H9 (cell line): ENCODE data around the gene GTF3C1. TPM values are rescaled to one million over a fixed set of nuclear protein-coding genes. Genes with fewer than 3 reads are reported as not detected.

ENCODE experiments used
- DNase-seq: peaks from one replicate; pipeline ENCODE4 v3.0.0-alpha.2; 2017
- H2AFZ ChIP-seq: one replicate; pipeline ENCODE4 v1.6.1; 2013; ENCODE audit warnings: mild to moderate bottlenecking, low read length, control low read depth, moderate library complexity
- H2AK5ac ChIP-seq: 2 replicates; pipeline ENCODE4 v1.6.1; 2013; ENCODE audit warnings: low read length, control low read depth, mixed read lengths; ENCODE audit not compliant: insufficient read length
- H2BK120ac ChIP-seq: one replicate; pipeline ENCODE4 v1.6.1; 2013; ENCODE audit warnings: low read depth, mild to moderate bottlenecking, low read length, control low read depth, inconsistent platforms; ENCODE audit not compliant: poor library complexity, severe bottlenecking
- H2BK12ac ChIP-seq: 2 replicates; pipeline ENCODE4 v1.6.1; 2013; ENCODE audit warnings: low read length, control low read depth, mixed read lengths, low read depth; ENCODE audit not compliant: insufficient read length
- H2BK15ac ChIP-seq: 2 replicates; pipeline ENCODE4 v1.6.1; 2013; ENCODE audit warnings: low read depth, low read length, control low read depth
- H2BK20ac ChIP-seq: one replicate; pipeline ENCODE4 v1.6.1; 2013; ENCODE audit warnings: low read depth, mild to moderate bottlenecking, low read length, control low read depth, inconsistent platforms; ENCODE audit not compliant: poor library complexity, severe bottlenecking
- H2BK5ac ChIP-seq: 2 replicates; pipeline ENCODE4 v1.6.1; 2013; ENCODE audit warnings: low read length, control low read depth, mixed read lengths; ENCODE audit not compliant: insufficient read length
- H3K14ac ChIP-seq: 2 replicates; pipeline ENCODE4 v1.6.1; 2013; ENCODE audit warnings: low read length, control low read depth; ENCODE audit not compliant: insufficient read depth
- H3K18ac ChIP-seq: 2 replicates; pipeline ENCODE4 v1.6.1; 2013; ENCODE audit warnings: low read depth, mild to moderate bottlenecking, mixed read lengths, low read length, control low read depth; ENCODE audit not compliant: insufficient read length
- H3K23ac ChIP-seq: 2 replicates; pipeline ENCODE4 v1.6.1; 2013; ENCODE audit warnings: low read length, control low read depth, mixed read lengths, low read depth; ENCODE audit not compliant: insufficient read length
- H3K23me2 ChIP-seq: 2 replicates; pipeline ENCODE4 v1.6.1; 2013; ENCODE audit warnings: low read depth, mild to moderate bottlenecking, mixed read lengths, low read length, control low read depth; ENCODE audit not compliant: insufficient read length, poor library complexity, severe bottlenecking
- H3K27ac ChIP-seq: 2 replicates; pipeline ENCODE4 v1.5.1; 2013; ENCODE audit warnings: low read length, control low read depth, mixed read lengths, low read depth; ENCODE audit not compliant: insufficient read length
- H3K27me3 ChIP-seq: 2 replicates; pipeline ENCODE4 v1.6.1; 2013; ENCODE audit warnings: low read length, control low read depth, inconsistent platforms; ENCODE audit not compliant: insufficient read depth
- H3K4ac ChIP-seq: 2 replicates; pipeline ENCODE4 v1.6.1; 2013; ENCODE audit warnings: low read depth, mild to moderate bottlenecking, control low read depth, inconsistent platforms, low read length, moderate library complexity
- H3K4me1 ChIP-seq: 2 replicates; pipeline ENCODE4 v1.6.1; 2013; ENCODE audit warnings: low read length, control low read depth, inconsistent platforms; ENCODE audit not compliant: insufficient read depth
- H3K4me2 ChIP-seq: 2 replicates; pipeline ENCODE4 v1.6.1; 2013; ENCODE audit warnings: low read length, control low read depth, mixed read lengths; ENCODE audit not compliant: insufficient read length, insufficient read depth
- H3K56ac ChIP-seq: 2 replicates; pipeline ENCODE4 v1.6.1; 2013; ENCODE audit warnings: low read depth, mild to moderate bottlenecking, mixed read lengths, low read length, control low read depth; ENCODE audit not compliant: insufficient read length
- H3K79me1 ChIP-seq: 2 replicates; pipeline ENCODE4 v1.6.1; 2013; ENCODE audit warnings: low read depth, mild to moderate bottlenecking, moderate library complexity, low read length, control low read depth, inconsistent platforms; ENCODE audit not compliant: insufficient read depth, poor library complexity, severe bottlenecking
- H3K79me2 ChIP-seq: 2 replicates; pipeline ENCODE4 v1.6.1; 2013; ENCODE audit warnings: low read length, control low read depth, inconsistent platforms; ENCODE audit not compliant: insufficient read depth
- H3K9ac ChIP-seq: 2 replicates; pipeline ENCODE4 v1.6.1; 2013; ENCODE audit warnings: low read length, control low read depth, mixed read lengths; ENCODE audit not compliant: insufficient read length; ENCODE audit errors: extremely low read depth
- H3K9me3 ChIP-seq: one replicate; pipeline ENCODE4 v1.6.1; 2013; ENCODE audit warnings: low read depth, low read length, inconsistent platforms; ENCODE audit not compliant: control insufficient read depth
- H3T11ph ChIP-seq: one replicate; pipeline ENCODE4 v1.6.1; 2013; ENCODE audit warnings: mild to moderate bottlenecking, low read length, control low read depth, inconsistent platforms
- H4K20me1 ChIP-seq: one replicate; pipeline ENCODE4 v1.6.1; 2013; ENCODE audit not compliant: control insufficient read depth, insufficient read length, insufficient read depth
- H4K5ac ChIP-seq: 2 replicates; pipeline ENCODE4 v1.6.1; 2013; ENCODE audit warnings: low read depth, mild to moderate bottlenecking, mixed read lengths, low read length, control low read depth; ENCODE audit not compliant: insufficient read length
- H4K8ac ChIP-seq: replicated peaks from 2 replicates; pipeline ENCODE4 v1.6.1; 2013; ENCODE audit warnings: low read length, control low read depth, mixed read lengths, low read depth; ENCODE audit not compliant: insufficient read length
- H4K91ac ChIP-seq: 2 replicates; pipeline ENCODE4 v1.6.1; 2013; ENCODE audit warnings: low read depth, mild to moderate bottlenecking, moderate library complexity, mixed read lengths, low read length, control low read depth; ENCODE audit not compliant: insufficient read length
- H3K27ac Mint-ChIP-seq, 3 experiments: 2 replicates in 2 of 3; 3 replicates in 1 of 3; pipeline ENCODE4 v1.8.0; 2020 to 2021; ENCODE audit warnings: mixed read lengths in 3 of 3, mild to moderate bottlenecking in 1 of 3, moderate library complexity in 1 of 3
- H3K27me3 Mint-ChIP-seq: 2 replicates; pipeline ENCODE4 v1.8.0; 2021; ENCODE audit warnings: low read depth, mild to moderate bottlenecking, moderate library complexity, mixed read lengths
- H3K36me3 Mint-ChIP-seq, 3 experiments: 2 replicates in 2 of 3; 3 replicates in 1 of 3; pipeline ENCODE4 v1.8.0; 2020 to 2021; ENCODE audit warnings: low read depth in 3 of 3, mixed read lengths in 3 of 3; ENCODE audit not compliant: insufficient read depth in 1 of 3
- H3K4me1 Mint-ChIP-seq, 2 experiments: 2 replicates each; pipeline ENCODE4 v1.8.0; 2020; ENCODE audit warnings: mixed read lengths in 2 of 2
- H3K4me3 Mint-ChIP-seq, 2 experiments: 2 replicates in 1 of 2; 3 replicates in 1 of 2; pipeline ENCODE4 v1.8.0; 2020 to 2021; ENCODE audit warnings: mild to moderate bottlenecking in 2 of 2, mixed read lengths in 2 of 2, moderate library complexity in 1 of 2
- H3K9me3 Mint-ChIP-seq, 2 experiments: 2 replicates in 1 of 2; 3 replicates in 1 of 2; pipeline ENCODE4 v1.8.0; 2020; ENCODE audit warnings: mild to moderate bottlenecking in 2 of 2, mixed read lengths in 2 of 2, moderate library complexity in 1 of 2
- WGBS: extraction: QIAGEN DNeasy Blood & Tissue Kit; methylation state at CpG from one replicate; pipeline ENCODE4 v1.1.7; 2013; ENCODE audit warnings: missing lambda C conversion rate, low lambda C conversion rate, mixed read lengths; ENCODE audit not compliant: insufficient read length; ENCODE audit errors: extremely low coverage; 5-methylcytosine and 5-hydroxymethylcytosine counted together
- total RNA-seq: library from RNA; stranded (reverse); gene quantifications from 2 replicates; pipeline ENCODE4 v1.2.1, GENCODE V29; 2021
- TF ChIP-seq, protein P1 (sequence below): fragments of 200-600 bp; sonication (generic); conservative IDR thresholded peaks from 3 replicates; pipeline ENCODE4 v1.8.0; 2021; ENCODE audit warnings: antibody characterized with exemption, mild to moderate bottlenecking

Gene GTF3C1
- total RNA-seq, 1 experiment from 2014 or later: 113 TPM

DNA sequence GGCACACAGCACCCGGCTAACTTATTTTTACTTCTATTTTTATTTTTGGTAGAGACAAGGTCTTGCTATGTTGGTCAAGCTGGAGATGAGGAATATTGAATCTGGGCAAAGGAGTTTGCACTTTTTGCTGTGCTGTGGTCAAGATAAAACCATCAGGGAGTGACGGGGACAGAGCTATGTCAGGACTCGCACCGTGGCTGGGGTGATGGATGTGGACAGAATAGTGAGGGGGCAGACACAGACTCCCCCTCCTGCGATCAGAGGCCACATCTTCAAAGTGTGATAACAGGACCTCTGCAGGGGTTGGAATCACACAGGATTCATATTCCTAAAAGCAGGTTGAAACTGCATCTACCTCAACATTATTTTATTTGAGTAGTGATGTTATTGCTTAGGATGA is 122.2 kb downstream of the GTF3C1 start:
- H3K27me3 Mint-ChIP-seq: no peaks in the 10 kb centered on the region
- Histone ChIP-seq H2BK5ac (no peak overlapping the region), H3K4me2 (no peak overlapping the region)

More for the DNA sequence above, 122.2 kb downstream of the GTF3C1 start:
- Mint-ChIP-seq H3K27ac (no peak overlapping the region), H3K4me1 (peaks cover 0 to 3% of the 10 kb centered on the region in 2 experiments; a peak in 1 of 4 replicates), H3K9me3 (peaks cover 3 to 10% of the 10 kb centered on the region in 2 experiments; a peak in 4 of 5 replicates), H3K36me3 (peaks cover 0 to under 1% (median 0%) of the 10 kb centered on the region in 3 experiments; a peak in 3 of 7 replicates), H3K4me3 (no peak overlapping the region)
- no peak overlapping the region for H3K9ac ChIP-seq
- no peak overlapping the region for H2BK120ac ChIP-seq
- no peaks in the 10 kb centered on the region for H3K23me2 ChIP-seq
- H2BK12ac ChIP-seq: no peak overlapping the region
- no peak overlapping the region for H3K27ac ChIP-seq
- no peak overlapping the region for H4K5ac ChIP-seq
- H2AK5ac ChIP-seq: no peak overlapping the region
- H2AFZ ChIP-seq: no peak overlapping the region
- no peak overlapping the region for H3K23ac ChIP-seq
- no peaks in the 10 kb centered on the region for H3K4me1 ChIP-seq
- H3K18ac ChIP-seq: no peak overlapping the region
- no peak overlapping the region for H3K4ac ChIP-seq
- H4K8ac ChIP-seq: no peak overlapping the region
- H3K14ac ChIP-seq: no peak overlapping the region
- H3K56ac ChIP-seq: no peak overlapping the region
- no peak overlapping the region for H2BK15ac ChIP-seq
- no peaks in the 10 kb centered on the region for H3K79me1 ChIP-seq
- no peak overlapping the region for H2BK20ac ChIP-seq
- no peaks in the 10 kb centered on the region for H3K79me2 ChIP-seq
- H3T11ph ChIP-seq: no peak overlapping the region
- H3K9me3 ChIP-seq: no peaks in the 10 kb centered on the region
- H4K91ac ChIP-seq: no peak overlapping the region
- no peaks in the 10 kb centered on the region for H4K20me1 ChIP-seq
- DNase-seq: no peak
- TF ChIP-seq, protein P1, sequence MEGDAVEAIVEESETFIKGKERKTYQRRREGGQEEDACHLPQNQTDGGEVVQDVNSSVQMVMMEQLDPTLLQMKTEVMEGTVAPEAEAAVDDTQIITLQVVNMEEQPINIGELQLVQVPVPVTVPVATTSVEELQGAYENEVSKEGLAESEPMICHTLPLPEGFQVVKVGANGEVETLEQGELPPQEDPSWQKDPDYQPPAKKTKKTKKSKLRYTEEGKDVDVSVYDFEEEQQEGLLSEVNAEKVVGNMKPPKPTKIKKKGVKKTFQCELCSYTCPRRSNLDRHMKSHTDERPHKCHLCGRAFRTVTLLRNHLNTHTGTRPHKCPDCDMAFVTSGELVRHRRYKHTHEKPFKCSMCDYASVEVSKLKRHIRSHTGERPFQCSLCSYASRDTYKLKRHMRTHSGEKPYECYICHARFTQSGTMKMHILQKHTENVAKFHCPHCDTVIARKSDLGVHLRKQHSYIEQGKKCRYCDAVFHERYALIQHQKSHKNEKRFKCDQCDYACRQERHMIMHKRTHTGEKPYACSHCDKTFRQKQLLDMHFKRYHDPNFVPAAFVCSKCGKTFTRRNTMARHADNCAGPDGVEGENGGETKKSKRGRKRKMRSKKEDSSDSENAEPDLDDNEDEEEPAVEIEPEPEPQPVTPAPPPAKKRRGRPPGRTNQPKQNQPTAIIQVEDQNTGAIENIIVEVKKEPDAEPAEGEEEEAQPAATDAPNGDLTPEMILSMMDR: no peak
- no CpG with 5 or more reads among the region's 5 CpGs for WGBS
- no peaks in the 10 kb centered on the region for H3K27me3 ChIP-seq
